GM12878 (cell line): ENCODE measurements around the gene METAP1.

ENCODE experiments used
- CEBPB ChIP-seq, 2 experiments: fragments of 150-350 bp in 1 of 2; IDR thresholded peaks; 2 replicates each; pipeline ENCODE4 v1.6.1; 2012 to 2014; ENCODE audit warnings: low read depth in 2 of 2, low read length in 2 of 2, borderline replicate concordance in 1 of 2, inconsistent platforms in 1 of 2
- ESRRA ChIP-seq: IDR thresholded peaks from 2 replicates; pipeline ENCODE4 v1.6.1; 2012; ENCODE audit warnings: mild to moderate bottlenecking, low read length, improper control_type of control experiment
- MYC ChIP-seq: IDR thresholded peaks from 2 replicates; pipeline ENCODE4 v1.6.1; 2011; ENCODE audit warnings: mild to moderate bottlenecking, low read length, moderate library complexity, inconsistent platforms; ENCODE audit not compliant: insufficient read depth, insufficient replicate concordance, insufficient read length, severe bottlenecking
- POLR2A ChIP-seq: IDR thresholded peaks from 2 replicates; pipeline ENCODE4 v1.6.1; 2011; ENCODE audit warnings: low read depth, mild to moderate bottlenecking, low read length
- POLR2AphosphoS5 ChIP-seq: IDR thresholded peaks from 2 replicates; pipeline ENCODE4 v1.6.1; 2011; ENCODE audit warnings: mild to moderate bottlenecking, low read length, inconsistent platforms
- SREBF1 ChIP-seq: IDR thresholded peaks from 2 replicates; pipeline ENCODE4 v1.6.1; 2012; ENCODE audit warnings: mild to moderate bottlenecking, low read length
- ZNF274 ChIP-seq: IDR thresholded peaks from one replicate; pipeline ENCODE4 v1.8.0; 2011; ENCODE audit not compliant: insufficient read length, insufficient read depth
- TF ChIP-seq, protein P1 (sequence below), 3 experiments: IDR thresholded peaks in 2 of 3; conservative IDR thresholded peaks in 1 of 3; 2 replicates each; pipeline ENCODE4 v1.5.1; 2011; ENCODE audit warnings: low read depth in 3 of 3, low read length in 3 of 3, mild to moderate bottlenecking in 3 of 3, control low read depth in 2 of 3, moderate library complexity in 2 of 3, inconsistent platforms in 1 of 3, mixed read lengths in 1 of 3; ENCODE audit not compliant: control insufficient read depth in 2 of 3, insufficient read depth in 1 of 3; ENCODE audit errors: extremely low read depth in 1 of 3
- TF ChIP-seq, protein P2 (sequence below): fragments of 450-650 bp; IDR thresholded peaks from 2 replicates; pipeline ENCODE4 v1.6.1; 2018; ENCODE audit warnings: mild to moderate bottlenecking, low read depth, moderate library complexity; ENCODE audit not compliant: partially characterized antibody

DNA sequence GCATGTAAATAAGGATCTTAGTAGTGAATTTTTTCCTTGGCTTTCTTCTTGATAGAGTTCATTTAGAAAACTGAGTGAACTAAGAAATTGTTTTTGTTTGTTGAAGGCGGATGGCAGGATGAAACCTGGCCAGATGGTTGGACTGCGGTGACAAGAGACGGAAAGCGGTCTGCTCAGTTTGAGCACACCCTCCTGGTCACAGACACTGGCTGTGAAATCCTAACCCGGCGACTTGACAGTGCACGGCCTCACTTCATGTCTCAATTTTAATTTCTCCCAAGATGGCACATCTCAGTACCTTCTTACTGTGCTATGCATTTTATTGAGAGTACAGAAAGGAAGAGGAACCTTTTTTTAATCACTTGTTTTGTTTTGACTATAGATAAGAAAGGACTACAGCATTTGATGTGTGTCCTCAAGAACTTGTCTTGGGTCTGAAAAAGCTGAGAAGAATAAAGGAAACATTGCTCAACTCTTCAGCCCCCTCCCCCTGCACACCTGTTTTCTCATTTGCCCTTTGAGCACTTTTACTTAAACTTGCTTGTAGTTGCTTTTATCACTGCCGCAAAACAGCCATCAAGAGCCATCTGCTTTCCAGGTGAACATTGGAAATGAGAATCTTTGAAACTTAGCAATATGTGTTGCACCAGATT, 65.7 kb downstream of the METAP1 start:
- TF ChIP-seq POLR2AphosphoS5 (no peak), ZNF274 (no peak), ESRRA (no peak), POLR2A (no peak), SREBF1 (no peak), CEBPB (IDR thresholded peaks at IDR 0.05; ENCODE audit: borderline replicate concordance in 1 of 2, low read depth in 2 of 2, low read length in 2 of 2) (no peak), MYC (no peak)
- TF ChIP-seq, protein P1, sequence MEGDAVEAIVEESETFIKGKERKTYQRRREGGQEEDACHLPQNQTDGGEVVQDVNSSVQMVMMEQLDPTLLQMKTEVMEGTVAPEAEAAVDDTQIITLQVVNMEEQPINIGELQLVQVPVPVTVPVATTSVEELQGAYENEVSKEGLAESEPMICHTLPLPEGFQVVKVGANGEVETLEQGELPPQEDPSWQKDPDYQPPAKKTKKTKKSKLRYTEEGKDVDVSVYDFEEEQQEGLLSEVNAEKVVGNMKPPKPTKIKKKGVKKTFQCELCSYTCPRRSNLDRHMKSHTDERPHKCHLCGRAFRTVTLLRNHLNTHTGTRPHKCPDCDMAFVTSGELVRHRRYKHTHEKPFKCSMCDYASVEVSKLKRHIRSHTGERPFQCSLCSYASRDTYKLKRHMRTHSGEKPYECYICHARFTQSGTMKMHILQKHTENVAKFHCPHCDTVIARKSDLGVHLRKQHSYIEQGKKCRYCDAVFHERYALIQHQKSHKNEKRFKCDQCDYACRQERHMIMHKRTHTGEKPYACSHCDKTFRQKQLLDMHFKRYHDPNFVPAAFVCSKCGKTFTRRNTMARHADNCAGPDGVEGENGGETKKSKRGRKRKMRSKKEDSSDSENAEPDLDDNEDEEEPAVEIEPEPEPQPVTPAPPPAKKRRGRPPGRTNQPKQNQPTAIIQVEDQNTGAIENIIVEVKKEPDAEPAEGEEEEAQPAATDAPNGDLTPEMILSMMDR (IDR thresholded peaks at IDR 0.05 in 2 of 3, conservative IDR thresholded peaks at IDR 0.05 in 1 of 3; ENCODE audit: control insufficient read depth in 2 of 3, extremely low read depth in 1 of 3, insufficient read depth in 1 of 3, low read depth in 3 of 3, low read length in 3 of 3): no peak
- TF ChIP-seq, protein P2, sequence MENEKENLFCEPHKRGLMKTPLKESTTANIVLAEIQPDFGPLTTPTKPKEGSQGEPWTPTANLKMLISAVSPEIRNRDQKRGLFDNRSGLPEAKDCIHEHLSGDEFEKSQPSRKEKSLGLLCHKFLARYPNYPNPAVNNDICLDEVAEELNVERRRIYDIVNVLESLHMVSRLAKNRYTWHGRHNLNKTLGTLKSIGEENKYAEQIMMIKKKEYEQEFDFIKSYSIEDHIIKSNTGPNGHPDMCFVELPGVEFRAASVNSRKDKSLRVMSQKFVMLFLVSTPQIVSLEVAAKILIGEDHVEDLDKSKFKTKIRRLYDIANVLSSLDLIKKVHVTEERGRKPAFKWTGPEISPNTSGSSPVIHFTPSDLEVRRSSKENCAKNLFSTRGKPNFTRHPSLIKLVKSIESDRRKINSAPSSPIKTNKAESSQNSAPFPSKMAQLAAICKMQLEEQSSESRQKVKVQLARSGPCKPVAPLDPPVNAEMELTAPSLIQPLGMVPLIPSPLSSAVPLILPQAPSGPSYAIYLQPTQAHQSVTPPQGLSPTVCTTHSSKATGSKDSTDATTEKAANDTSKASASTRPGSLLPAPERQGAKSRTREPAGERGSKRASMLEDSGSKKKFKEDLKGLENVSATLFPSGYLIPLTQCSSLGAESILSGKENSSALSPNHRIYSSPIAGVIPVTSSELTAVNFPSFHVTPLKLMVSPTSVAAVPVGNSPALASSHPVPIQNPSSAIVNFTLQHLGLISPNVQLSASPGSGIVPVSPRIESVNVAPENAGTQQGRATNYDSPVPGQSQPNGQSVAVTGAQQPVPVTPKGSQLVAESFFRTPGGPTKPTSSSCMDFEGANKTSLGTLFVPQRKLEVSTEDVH: no peak
